Fibroblast of the conjunctiva (primary cell): ENCODE data around the gene EWSR1.
A peak's percentile ranks its signal among the peaks of the same experiment; 100 is the strongest.
"Not testable (repeated sequence)": the region's sequence is repeated elsewhere in the genome, so short reads cannot be mapped to it uniquely, and the experiment has no call there.

Experiments used
- DNase-seq: peaks from one replicate; pipeline ENCODE4 v3.0.0-alpha.2; 2010; ENCODE audit warnings: low read depth

The EWSR1 gene

GRCh38 chr22:29337631-29338284, 69.7 kb downstream of the EWSR1 start:
- DNase-seq = no peak

- no peak for DNase-seq
Measured at GRCh38 chr22:29338398-29338797, 70.3 kb downstream of the EWSR1 start.

- DNase-seq = no peak
Measured at GRCh38 chr22:29339381-29340235, 71.5 kb downstream of the EWSR1 start.

- no peak for DNase-seq
Measured at GRCh38 chr22:29340566-29340965, 72.5 kb downstream of the EWSR1 start.

GRCh38 chr22:29341056-29341848, 73.2 kb downstream of the EWSR1 start:
- DNase-seq = no peak

- DNase-seq = no peak
Measured at GRCh38 chr22:29341849-29342127, 73.7 kb downstream of the EWSR1 start.

- no peak for DNase-seq
Measured at GRCh38 chr22:29342177-29342576, 74.1 kb downstream of the EWSR1 start.

- DNase-seq = no peak
Measured at GRCh38 chr22:29342577-29343312, 74.7 kb downstream of the EWSR1 start.

- DNase-seq = peak; percentile 28
Measured at GRCh38 chr22:29343313-29343805, 75.3 kb downstream of the EWSR1 start.

- peak; percentile 59 for DNase-seq
Measured at GRCh38 chr22:29344137-29344536, 76.1 kb downstream of the EWSR1 start.

- not testable (repeated sequence) for DNase-seq
Measured at GRCh38 chr22:29344889-29345288, 76.8 kb downstream of the EWSR1 start.

GRCh38 chr22:29345932-29346331, 77.9 kb downstream of the EWSR1 start:
- no peak for DNase-seq

GRCh38 chr22:29346659-29347058, 78.6 kb downstream of the EWSR1 start:
- DNase-seq = no peak

GRCh38 chr22:29348041-29348440, 80.0 kb downstream of the EWSR1 start:
- no peak for DNase-seq

GRCh38 chr22:29348956-29349355, 80.9 kb downstream of the EWSR1 start:
- no peak for DNase-seq
